ENCODE results near the gene TUBB3. TPM values are rescaled to one million over a fixed set of nuclear protein-coding genes. Genes with fewer than 3 reads are reported as not detected.
"Not testable (repeated sequence)": the region's sequence is repeated elsewhere in the genome, so short reads cannot be mapped to it uniquely, and the experiment has no call there.

Gene TUBB3
- total and polyA plus RNA-seq, 2 donors from 2014 or later, result 3.4 to 35.0 TPM

DNA sequence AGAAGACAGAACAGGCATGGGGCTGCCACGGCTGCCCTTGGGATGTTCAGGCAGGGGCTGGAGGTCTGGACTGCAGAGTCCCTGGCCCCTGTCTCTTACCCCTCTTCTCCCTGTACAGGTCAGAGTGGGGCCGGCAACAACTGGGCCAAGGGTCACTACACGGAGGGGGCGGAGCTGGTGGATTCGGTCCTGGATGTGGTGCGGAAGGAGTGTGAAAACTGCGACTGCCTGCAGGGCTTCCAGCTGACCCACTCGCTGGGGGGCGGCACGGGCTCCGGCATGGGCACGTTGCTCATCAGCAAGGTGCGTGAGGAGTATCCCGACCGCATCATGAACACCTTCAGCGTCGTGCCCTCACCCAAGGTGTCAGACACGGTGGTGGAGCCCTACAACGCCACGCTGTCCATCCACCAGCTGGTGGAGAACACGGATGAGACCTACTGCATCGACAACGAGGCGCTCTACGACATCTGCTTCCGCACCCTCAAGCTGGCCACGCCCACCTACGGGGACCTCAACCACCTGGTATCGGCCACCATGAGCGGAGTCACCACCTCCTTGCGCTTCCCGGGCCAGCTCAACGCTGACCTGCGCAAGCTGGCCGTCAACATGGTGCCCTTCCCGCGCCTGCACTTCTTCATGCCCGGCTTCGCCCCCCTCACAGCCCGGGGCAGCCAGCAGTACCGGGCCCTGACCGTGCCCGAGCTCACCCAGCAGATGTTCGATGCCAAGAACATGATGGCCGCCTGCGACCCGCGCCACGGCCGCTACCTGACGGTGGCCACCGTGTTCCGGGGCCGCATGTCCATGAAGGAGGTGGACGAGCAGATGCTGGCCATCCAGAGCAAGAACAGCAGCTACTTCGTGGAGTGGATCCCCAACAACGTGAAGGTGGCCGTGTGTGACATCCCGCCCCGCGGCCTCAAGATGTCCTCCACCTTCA is 11.7 kb downstream of the TUBB3 start:
- DNase-seq, result peak in 1 of 5 donors; percentile 6
- Histone ChIP-seq H3K9me3 (ENCODE audit: control insufficient read depth in 2 of 3, insufficient read depth in 1 of 3, low read length in 3 of 3) (no peaks in the 10 kb centered on the region), H3K9ac (ENCODE audit: low read length in 3 of 3) (no peak overlapping the region), H3K4me3 (ENCODE audit: low read length in 3 of 3) (no peak overlapping the region), H3K27me3 (ENCODE audit: control insufficient read depth, insufficient read depth, low read length) (no peaks in the 10 kb centered on the region), H3K4me1 (ENCODE audit: control insufficient read depth in 2 of 3, insufficient read depth in 2 of 3, low read depth in 1 of 3, low read length in 3 of 3) (no peaks in the 10 kb centered on the region), H3K27ac (ENCODE audit: low read depth in 2 of 2, low read length in 2 of 2) (no peak overlapping the region), H3K36me3 (ENCODE audit: control insufficient read depth in 2 of 3, insufficient read depth in 3 of 3, low read length in 3 of 3) (no peaks in the 10 kb centered on the region)
- intact Hi-C loops (cut with DNase I), result no loop called here
- FAIRE-seq, result no peak
- TF ChIP-seq CTCF (IDR thresholded peaks at IDR 0.05; ENCODE audit: borderline replicate concordance, extremely low read depth, insufficient read depth), result no peak

DNA sequence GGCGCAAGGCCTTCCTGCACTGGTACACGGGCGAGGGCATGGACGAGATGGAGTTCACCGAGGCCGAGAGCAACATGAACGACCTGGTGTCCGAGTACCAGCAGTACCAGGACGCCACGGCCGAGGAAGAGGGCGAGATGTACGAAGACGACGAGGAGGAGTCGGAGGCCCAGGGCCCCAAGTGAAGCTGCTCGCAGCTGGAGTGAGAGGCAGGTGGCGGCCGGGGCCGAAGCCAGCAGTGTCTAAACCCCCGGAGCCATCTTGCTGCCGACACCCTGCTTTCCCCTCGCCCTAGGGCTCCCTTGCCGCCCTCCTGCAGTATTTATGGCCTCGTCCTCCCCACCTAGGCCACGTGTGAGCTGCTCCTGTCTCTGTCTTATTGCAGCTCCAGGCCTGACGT is 12.5 kb downstream of the TUBB3 start:
- H3K4me1 ChIP-seq (ENCODE audit: control insufficient read depth in 2 of 3, insufficient read depth in 2 of 3, low read depth in 1 of 3, low read length in 3 of 3); H3K36me3 ChIP-seq (ENCODE audit: control insufficient read depth in 2 of 3, insufficient read depth in 3 of 3, low read length in 3 of 3); H3K9me3 ChIP-seq (ENCODE audit: control insufficient read depth in 2 of 3, insufficient read depth in 1 of 3, low read length in 3 of 3); H3K27ac ChIP-seq (ENCODE audit: low read depth in 2 of 2, low read length in 2 of 2); H3K9ac ChIP-seq (ENCODE audit: low read length in 3 of 3); FAIRE-seq; H3K4me3 ChIP-seq (ENCODE audit: low read length in 3 of 3); DNase-seq; H3K27me3 ChIP-seq (ENCODE audit: control insufficient read depth, insufficient read depth, low read length); intact Hi-C loops (cut with DNase I): not testable (repeated sequence)

- Histone ChIP-seq H3K27ac (ENCODE audit: low read depth in 2 of 2, low read length in 2 of 2) (no peak overlapping the region), H3K4me1 (ENCODE audit: control insufficient read depth in 2 of 3, insufficient read depth in 2 of 3, low read depth in 1 of 3, low read length in 3 of 3) (no peaks in the 10 kb centered on the region), H3K9me3 (ENCODE audit: control insufficient read depth in 2 of 3, insufficient read depth in 1 of 3, low read length in 3 of 3) (no peaks in the 10 kb centered on the region), H3K9ac (ENCODE audit: low read length in 3 of 3) (no peak overlapping the region), H3K4me3 (ENCODE audit: low read length in 3 of 3) (no peak overlapping the region), H3K36me3 (ENCODE audit: control insufficient read depth in 2 of 3, insufficient read depth in 3 of 3, low read length in 3 of 3) (no peaks in the 10 kb centered on the region), H3K27me3 (ENCODE audit: control insufficient read depth, insufficient read depth, low read length) (no peaks in the 10 kb centered on the region)
- intact Hi-C loops (cut with DNase I), result no loop called here
- TF ChIP-seq CTCF (IDR thresholded peaks at IDR 0.05; ENCODE audit: borderline replicate concordance, extremely low read depth, insufficient read depth), result no peak
- DNase-seq (no peak), FAIRE-seq (no peak)
Measured at GRCh38 chr16:89936034-89936433, 12.9 kb downstream of the TUBB3 start.

GRCh38 chr16:89936508-89936907 is 13.4 kb downstream of the TUBB3 start:
- Histone ChIP-seq H3K36me3 (ENCODE audit: control insufficient read depth in 2 of 3, insufficient read depth in 3 of 3, low read length in 3 of 3) (no peaks in the 10 kb centered on the region), H3K9me3 (ENCODE audit: control insufficient read depth in 2 of 3, insufficient read depth in 1 of 3, low read length in 3 of 3) (no peaks in the 10 kb centered on the region), H3K4me3 (ENCODE audit: low read length in 3 of 3) (no peak overlapping the region), H3K9ac (ENCODE audit: low read length in 3 of 3) (no peak overlapping the region), H3K4me1 (ENCODE audit: control insufficient read depth in 2 of 3, insufficient read depth in 2 of 3, low read depth in 1 of 3, low read length in 3 of 3) (no peaks in the 10 kb centered on the region), H3K27me3 (ENCODE audit: control insufficient read depth, insufficient read depth, low read length) (no peaks in the 10 kb centered on the region), H3K27ac (ENCODE audit: low read depth in 2 of 2, low read length in 2 of 2) (no peak overlapping the region)
- DNase-seq (peak in 1 of 5 donors; percentile 6), FAIRE-seq (no peak)
- no peak for TF ChIP-seq CTCF (IDR thresholded peaks at IDR 0.05; ENCODE audit: borderline replicate concordance, extremely low read depth, insufficient read depth)
- intact Hi-C loops (cut with DNase I), result no loop called here

Data from kidney (tissue), 14 donors.